Transverse colon (tissue), 4 donors: ENCODE results near the gene GPR42.

ENCODE experiments used
- CTCF ChIP-seq, 5 experiments: fragments of 200-600 bp in 3 of 5; fragments of 450-650 bp in 2 of 5; sonication (generic) in 3 of 5; IDR thresholded peaks; 1 replicate in 2 of 5; 2 replicates in 3 of 5; pipeline ENCODE4 v1.5.1; 2016 to 2017; ENCODE audit warnings: antibody characterized with exemption in 5 of 5, inconsistent platforms in 3 of 5, mild to moderate bottlenecking in 2 of 5, moderate library complexity in 1 of 5
- POLR2A ChIP-seq: fragments of 450-650 bp; IDR thresholded peaks from one replicate; pipeline ENCODE4 v1.6.1; 2016; ENCODE audit warnings: antibody characterized with exemption, mild to moderate bottlenecking, moderate library complexity
- POLR2AphosphoS5 ChIP-seq, 3 donors: sonication (generic); formaldehyde crosslinking; IDR thresholded peaks; one replicate each; pipeline ENCODE4 v1.6.1; 2016; ENCODE audit warnings: antibody characterized with exemption in 3 of 3

GRCh38 chr19:35344511-35345031 lies 26.3 kb upstream of the GPR42 start:
- TF ChIP-seq POLR2A = no peak
- no peak for TF ChIP-seq CTCF (IDR thresholded peaks at IDR 0.05)
- TF ChIP-seq POLR2AphosphoS5 (IDR thresholded peaks at IDR 0.05) = no peak
